H1 (cell line): ENCODE measurements around the gene MRPL17. TPM values are rescaled to one million over a fixed set of nuclear protein-coding genes. Genes with fewer than 3 reads are reported as not detected.

Experiments
- CTCF ChIA-PET: fragments of 300-600 bp; sonication (Branson Sonifier 250); formaldehyde crosslinking; loops from one replicate; lab custom pipeline; 2021; ENCODE audit not compliant: partially characterized antibody; lab: Charles Lee
- POLR2A ChIA-PET: fragments of 300-600 bp; sonication (Branson Sonifier 250); formaldehyde crosslinking; loops from one replicate; lab custom pipeline; 2021; ENCODE audit warnings: inconsistent platforms; ENCODE audit not compliant: partially characterized antibody; lab: Charles Lee
- DNase-seq, 2 experiments: peaks; one replicate each; pipeline versions ENCODE4 v3.0.0 to v3.0.0-alpha.2; 2010 to 2022; ENCODE audit warnings: low spot score in 2 of 2, low read depth in 1 of 2, mixed read lengths in 1 of 2
- FAIRE-seq: peaks from 2 replicates; lab custom pipeline; 2011; peaks lifted over from hg19 to GRCh38; lab: Jason Lieb, UNC
- H2AFZ ChIP-seq: 2 replicates; pipeline ENCODE4 v1.8.1; 2012; ENCODE audit warnings: low read length, inconsistent platforms
- H2AK5ac ChIP-seq: 2 replicates; pipeline ENCODE4 v1.6.1; 2013; ENCODE audit warnings: low read depth, low read length
- H2BK120ac ChIP-seq: replicated peaks from 2 replicates; pipeline ENCODE3; 2013; ENCODE audit warnings: low read depth, low read length, inconsistent platforms
- H2BK12ac ChIP-seq: 2 replicates; pipeline ENCODE4 v1.6.1; 2013; ENCODE audit warnings: low read depth, low read length
- H2BK15ac ChIP-seq: 2 replicates; pipeline ENCODE4 v1.6.1; 2013; ENCODE audit warnings: low read length
- H2BK20ac ChIP-seq: 2 replicates; pipeline ENCODE4 v1.6.1; 2013; ENCODE audit warnings: low read length
- H2BK5ac ChIP-seq: 2 replicates; pipeline ENCODE4 v1.6.1; 2013; ENCODE audit warnings: low read depth, low read length
- H3K14ac ChIP-seq: 2 replicates; pipeline ENCODE4 v1.6.1; 2013; ENCODE audit warnings: inconsistent platforms; ENCODE audit not compliant: insufficient read length
- H3K18ac ChIP-seq: 2 replicates; pipeline ENCODE4 v1.6.1; 2013; ENCODE audit warnings: low read length; ENCODE audit errors: extremely low read depth
- H3K23ac ChIP-seq: 2 replicates; pipeline ENCODE4 v1.6.1; 2013; ENCODE audit warnings: inconsistent platforms; ENCODE audit not compliant: insufficient read length
- H3K23me2 ChIP-seq: 2 replicates; pipeline ENCODE4 v1.6.1; 2013; ENCODE audit warnings: low read depth, low read length
- H3K27ac ChIP-seq: 2 replicates; pipeline ENCODE4 v1.6.1; 2011; ENCODE audit warnings: low read depth, low read length, inconsistent platforms
- H3K27me3 ChIP-seq, 4 experiments: replicated peaks in 1 of 4; 1 replicate in 1 of 4; 2 replicates in 3 of 4; pipeline versions ENCODE4 v1.6.1 to v1.8.1; 2011 to 2013; ENCODE audit warnings: low read length in 3 of 4, mild to moderate bottlenecking in 3 of 4, inconsistent platforms in 2 of 4, mixed read lengths in 2 of 4, moderate library complexity in 1 of 4; ENCODE audit not compliant: control insufficient read depth in 3 of 4, insufficient read depth in 3 of 4; ENCODE audit errors: extremely low read depth in 1 of 4
- H3K36me3 ChIP-seq, 4 experiments: 2 replicates each; pipeline versions ENCODE4 v1.6.1 to v1.8.1; 2011 to 2013; ENCODE audit warnings: mild to moderate bottlenecking in 4 of 4, low read length in 3 of 4, moderate library complexity in 2 of 4, control low read depth in 1 of 4, inconsistent platforms in 1 of 4; ENCODE audit not compliant: insufficient read depth in 4 of 4, control insufficient read depth in 2 of 4
- H3K4ac ChIP-seq: replicated peaks from 2 replicates; pipeline ENCODE3; 2013; ENCODE audit warnings: low read length, low read depth, mixed read lengths, inconsistent platforms; ENCODE audit not compliant: insufficient read length
- H3K4me1 ChIP-seq, 4 experiments: replicated peaks in 1 of 4; 1 replicate in 1 of 4; 2 replicates in 3 of 4; pipeline versions ENCODE4 v1.6.1 to v1.8.1; 2011 to 2013; ENCODE audit warnings: low read length in 3 of 4, inconsistent platforms in 2 of 4, mixed read lengths in 1 of 4; ENCODE audit not compliant: insufficient read depth in 4 of 4, control insufficient read depth in 3 of 4
- H3K4me2 ChIP-seq, 2 experiments: 2 replicates each; pipeline versions ENCODE4 v1.6.1 to v1.8.1; 2011 to 2013; ENCODE audit warnings: low read depth in 2 of 2, low read length in 2 of 2, control low read depth in 1 of 2, inconsistent platforms in 1 of 2, mild to moderate bottlenecking in 1 of 2; ENCODE audit not compliant: insufficient read depth in 1 of 2
- H3K4me3 ChIP-seq, 4 experiments: fragments of 200-600, 300-600 bp in 1 of 4; sonication (generic), shearing (Covaris generic), sonication (Bioruptor Twin) in 1 of 4; 2 replicates each; pipeline versions ENCODE4 v1.5.1 to v1.8.1; 2011 to 2016; ENCODE audit warnings: low read length in 4 of 4, low read depth in 3 of 4, control low read depth in 2 of 4, inconsistent platforms in 2 of 4, mild to moderate bottlenecking in 2 of 4, mixed read lengths in 1 of 4, moderate library complexity in 1 of 4; ENCODE audit not compliant: insufficient read depth in 2 of 4; ENCODE audit errors: extremely low read depth in 1 of 4
- H3K56ac ChIP-seq: replicated peaks from 2 replicates; pipeline ENCODE3; 2013; ENCODE audit warnings: low read depth, mild to moderate bottlenecking, mixed read lengths, low read length, inconsistent platforms; ENCODE audit not compliant: insufficient read length
- H3K79me1 ChIP-seq: 2 replicates; pipeline ENCODE4 v1.6.1; 2013; ENCODE audit warnings: low read depth, low read length, control low read depth
- H3K79me2 ChIP-seq, 2 experiments: 2 replicates each; pipeline versions ENCODE4 v1.6.1 to v1.8.1; 2012 to 2013; ENCODE audit warnings: low read length in 2 of 2, mild to moderate bottlenecking in 2 of 2, inconsistent platforms in 1 of 2; ENCODE audit not compliant: insufficient read depth in 2 of 2, control insufficient read depth in 1 of 2
- H3K9ac ChIP-seq, 4 experiments: replicated peaks in 1 of 4; 1 replicate in 1 of 4; 2 replicates in 3 of 4; pipeline versions ENCODE4 v1.6.1 to v1.8.1; 2011 to 2013; ENCODE audit warnings: low read depth in 3 of 4, low read length in 3 of 4, control low read depth in 2 of 4, mild to moderate bottlenecking in 2 of 4, moderate library complexity in 2 of 4, inconsistent platforms in 1 of 4; ENCODE audit errors: extremely low read depth in 1 of 4
- H3K9me3 ChIP-seq, 2 experiments: 2 replicates each; pipeline versions ENCODE4 v1.6.1 to v1.8.1; 2012 to 2013; ENCODE audit warnings: mild to moderate bottlenecking in 2 of 2, moderate library complexity in 2 of 2, control low read depth in 1 of 2, inconsistent platforms in 1 of 2, low read depth in 1 of 2, low read length in 1 of 2, mixed read lengths in 1 of 2; ENCODE audit not compliant: insufficient read depth in 2 of 2
- H4K20me1 ChIP-seq, 2 experiments: replicated peaks in 1 of 2; 2 replicates each; pipeline versions ENCODE3 to v1.8.1; 2011 to 2013; ENCODE audit warnings: inconsistent platforms in 2 of 2, low read length in 2 of 2, mild to moderate bottlenecking in 1 of 2; ENCODE audit not compliant: insufficient read depth in 2 of 2, control insufficient read depth in 1 of 2
- H4K5ac ChIP-seq: 2 replicates; pipeline ENCODE4 v1.6.1; 2013; ENCODE audit warnings: low read length, low read depth, mixed read lengths, inconsistent platforms; ENCODE audit not compliant: insufficient read length
- H4K8ac ChIP-seq: 2 replicates; pipeline ENCODE4 v1.8.0; 2013; ENCODE audit warnings: mild to moderate bottlenecking, moderate library complexity, low read length, inconsistent platforms; ENCODE audit not compliant: insufficient read depth; ENCODE audit errors: extremely low read depth
- H4K91ac ChIP-seq: replicated peaks from 2 replicates; pipeline ENCODE3; 2013; ENCODE audit warnings: low read length, mixed read lengths, inconsistent platforms; ENCODE audit not compliant: insufficient read length
- GABPA ChIP-seq: IDR thresholded peaks from 2 replicates; pipeline ENCODE4 v1.6.1; 2011; ENCODE audit warnings: mild to moderate bottlenecking, low read length, moderate library complexity, borderline replicate concordance; ENCODE audit not compliant: insufficient read depth
- JUN ChIP-seq: IDR thresholded peaks from 2 replicates; pipeline ENCODE4 v1.6.1; 2011; ENCODE audit warnings: low read depth, mild to moderate bottlenecking, improper control_type of control experiment, low read length
- KDM5A ChIP-seq: fragments of 200-600 bp; IDR thresholded peaks from 2 replicates; pipeline ENCODE4 v1.7.1; 2012; ENCODE audit warnings: mild to moderate bottlenecking, low read length, inconsistent platforms, mixed read lengths
- POLR2A ChIP-seq, 2 experiments: IDR thresholded peaks; 1 replicate in 1 of 2; 2 replicates in 1 of 2; pipeline ENCODE4 v1.6.1; 2011; ENCODE audit warnings: low read depth in 2 of 2, low read length in 2 of 2, mild to moderate bottlenecking in 2 of 2; ENCODE audit errors: control extremely low read depth in 1 of 2
- POU5F1 ChIP-seq: IDR thresholded peaks from 2 replicates; pipeline ENCODE4 v1.6.1; 2011; ENCODE audit warnings: low read depth, mild to moderate bottlenecking, low read length, moderate library complexity
- RAD21 ChIP-seq, 2 experiments: IDR thresholded peaks in 1 of 2; conservative IDR thresholded peaks in 1 of 2; 2 replicates each; pipeline ENCODE4 v1.6.1; 2011; ENCODE audit warnings: low read depth in 2 of 2, low read length in 2 of 2, improper control_type of control experiment in 1 of 2, inconsistent platforms in 1 of 2, mild to moderate bottlenecking in 1 of 2, moderate library complexity in 1 of 2
- SIX5 ChIP-seq: IDR thresholded peaks from 2 replicates; pipeline ENCODE4 v1.6.1; 2011; ENCODE audit warnings: mild to moderate bottlenecking, low read depth, low read length
- SP1 ChIP-seq: IDR thresholded peaks from 2 replicates; pipeline ENCODE4 v1.6.1; 2011; ENCODE audit warnings: low read depth, low read length
- SP2 ChIP-seq: IDR thresholded peaks from 2 replicates; pipeline ENCODE4 v1.6.1; 2012; ENCODE audit warnings: mild to moderate bottlenecking, low read length, inconsistent platforms
- SRF ChIP-seq: IDR thresholded peaks from 2 replicates; pipeline ENCODE4 v1.6.1; 2011; ENCODE audit warnings: mild to moderate bottlenecking, low read depth, low read length, moderate library complexity
- ZNF274 ChIP-seq: IDR thresholded peaks from 2 replicates; pipeline ENCODE4 v1.7.0; 2012; ENCODE audit warnings: low read length, borderline replicate concordance; ENCODE audit errors: extremely low read depth
- WGBS, 2 experiments: shearing (Covaris generic) in 1 of 2; methylation state at CpG; one replicate each; pipeline versions ENCODE4 v1.1.6 to v1.1.7; 2013 to 2015; ENCODE audit warnings: low lambda C conversion rate in 2 of 2, mixed read lengths in 2 of 2, inconsistent platforms in 1 of 2, low coverage in 1 of 2, missing lambda C conversion rate in 1 of 2; ENCODE audit not compliant: insufficient replicate concordance in 2 of 2, insufficient coverage in 1 of 2, insufficient read length in 1 of 2; ENCODE audit errors: extremely low coverage in 1 of 2, missing lambda C conversion rate in 1 of 2; 5-methylcytosine and 5-hydroxymethylcytosine counted together
- polyA plus RNA-seq, 7 experiments: library from polyadenylated mRNA; depleted of rRNA in 3 of 7; stranded (reverse) in 5 of 7; unstranded in 2 of 7; fragments of >200 nt in 5 of 7; fragments of 200-250 nt in 2 of 7; gene quantifications; 1 replicate in 5 of 7; 2 replicates in 1 of 7; 4 replicates in 1 of 7; pipeline versions ENCODE4 v1.2.1 to v1.2.3, GENCODE V29; 2011 to 2013; ENCODE audit warnings: missing spikeins in 2 of 7, mixed read lengths in 2 of 7
- total RNA-seq: library from RNA; stranded (reverse); fragmentation: NEBNext Ultra II Directional; extraction: Animal tissue kit (Norgen Biotek cat#: 25700); gene quantifications from 2 replicates; pipeline ENCODE4 v1.2.1, GENCODE V29; 2021

The MRPL17 gene
- total and polyA plus RNA-seq, 2 of the 8 experiments (the other 6 are each of a cell fraction or from before 2014, with no cell fraction given) = 55.7 to 70.5 TPM

- no peaks in the 10 kb centered on the region for H3K27me3 ChIP-seq
- CTCF ChIA-PET = interaction anchor here (0.9 kb wide), 1 partner anchor 193 kb away, joined by 3 read pairs; no protein-coding TSS in a partner anchor
Observed at GRCh38 chr11:6724013-6724412, 40.9 kb upstream of the MRPL17 start.

More at GRCh38 chr11:6724013-6724412, 40.9 kb upstream of the MRPL17 start:
- H3K36me3 ChIP-seq = no peaks in the 10 kb centered on the region
- TF ChIP-seq SP2 = no peak
- TF ChIP-seq GABPA = no peak
- no peak for TF ChIP-seq ZNF274
- no peak for TF ChIP-seq POLR2A (IDR thresholded peaks at IDR 0.05; ENCODE audit: control extremely low read depth in 1 of 2, low read depth in 2 of 2, low read length in 2 of 2)
- no peak for TF ChIP-seq JUN
- TF ChIP-seq POU5F1 = no peak
- no peak for TF ChIP-seq SP1
- TF ChIP-seq KDM5A = no peak
- TF ChIP-seq SRF = no peak
- no peak for TF ChIP-seq RAD21 (IDR thresholded peaks at IDR 0.05 in 1 of 2, conservative IDR thresholded peaks at IDR 0.05 in 1 of 2; ENCODE audit: low read depth in 2 of 2, low read length in 2 of 2)
- TF ChIP-seq SIX5 = no peak
- TF ChIP-seq, all 59 proteins: peak for 0
- no peak overlapping the region for H2AK5ac ChIP-seq
- H3K4me2 ChIP-seq = no peak overlapping the region
- no peak overlapping the region for H3K4ac ChIP-seq
- no peak overlapping the region for H2BK20ac ChIP-seq
- no peak overlapping the region for H2BK120ac ChIP-seq
- no peaks in the 10 kb centered on the region; the same call in 1 of the 2 replicates for H3K23me2 ChIP-seq
- H3K27ac ChIP-seq = no peak overlapping the region
- POLR2A ChIA-PET = no interaction called here
- no peaks in the 10 kb centered on the region for H3K9me3 ChIP-seq
- H3K4me1 ChIP-seq = no peaks in the 10 kb centered on the region
- DNase-seq = no peak
- no peak overlapping the region for H3K14ac ChIP-seq
- H3K4me3 ChIP-seq = no peak overlapping the region
- H2BK12ac ChIP-seq = no peak overlapping the region
- H2AFZ ChIP-seq = no peak overlapping the region
- no peak for FAIRE-seq
- H3K79me1 ChIP-seq = no peaks in the 10 kb centered on the region
- no peaks in the 10 kb centered on the region for H3K79me2 ChIP-seq
- 90% methylated on average over 1 of the region's 1 CpG; no CpG with 5 or more reads in 1 of the 2 experiments for WGBS, 2 experiments
- H4K8ac ChIP-seq = no peak overlapping the region
- H3K18ac ChIP-seq = no peak overlapping the region
- H4K20me1 ChIP-seq = no peaks in the 10 kb centered on the region
- H2BK15ac ChIP-seq = no peak overlapping the region
- H4K5ac ChIP-seq = no peak overlapping the region
- H4K91ac ChIP-seq = no peak overlapping the region
- H2BK5ac ChIP-seq = no peak overlapping the region
- no peak overlapping the region for H3K56ac ChIP-seq
- no peak overlapping the region for H3K23ac ChIP-seq
- no peak overlapping the region for H3K9ac ChIP-seq
